ENCODE measurements around the gene APBA1.
A peak's percentile ranks its signal among the peaks of the same experiment; 100 is the strongest.

APBA1 gene

GRCh38 chr9:69476016-69476415 lies 196.2 kb downstream of the APBA1 start:
- Histone ChIP-seq H3K4me1 (peaks cover 28% of the 10 kb centered on the region), H3K9me3 (no peaks in the 10 kb centered on the region), H3K36me3 (replicated peaks) (no peaks in the 10 kb centered on the region), H3K27me3 (ENCODE audit: low read depth) (no peaks in the 10 kb centered on the region), H3K4me3 (no peak overlapping the region)
- in situ Hi-C loops (cut with MboI; ENCODE audit: low sequenced_read_pairs) = no loop called here
- DNase-seq (ENCODE audit: low spot score in 2 of 2) = peak; percentile 50 to 55

DNA sequence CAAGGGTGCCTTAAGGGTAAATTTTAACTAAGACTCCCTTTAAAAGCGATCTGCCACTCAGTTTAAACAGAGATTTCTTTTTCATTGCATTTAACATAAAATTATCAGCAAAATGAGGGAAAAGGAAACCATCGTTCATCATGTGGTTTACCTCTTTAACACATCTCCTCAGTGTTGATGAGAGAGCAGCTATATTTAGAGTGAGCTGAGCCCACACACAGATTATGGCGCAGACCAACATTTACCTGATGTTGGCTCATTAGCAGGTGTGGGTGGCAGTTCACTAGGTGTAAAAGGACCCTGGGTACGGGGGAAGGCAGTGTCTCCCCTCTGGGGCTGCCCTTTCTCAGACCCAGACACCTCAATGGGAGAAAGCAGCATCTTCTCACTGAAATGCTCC lies 197.3 kb downstream of the APBA1 start:
- Histone ChIP-seq H3K36me3 (replicated peaks) (no peaks in the 10 kb centered on the region), H3K4me3 (no peak overlapping the region), H3K4me1 (peaks cover 30% of the 10 kb centered on the region), H3K27me3 (ENCODE audit: low read depth) (no peaks in the 10 kb centered on the region), H3K9me3 (no peaks in the 10 kb centered on the region)
- DNase-seq (ENCODE audit: low spot score in 2 of 2) = no peak
- in situ Hi-C loops (cut with MboI; ENCODE audit: low sequenced_read_pairs) = no loop called here

GRCh38 chr9:69472101-69472620 lies 200.0 kb downstream of the APBA1 start:
- in situ Hi-C loops (cut with MboI; ENCODE audit: low sequenced_read_pairs) = no loop called here
- no peak for DNase-seq (ENCODE audit: low spot score in 2 of 2)
- H3K27me3 ChIP-seq (ENCODE audit: low read depth) = no peaks in the 10 kb centered on the region
- no peaks in the 10 kb centered on the region for H3K9me3 ChIP-seq
- no peaks in the 10 kb centered on the region for H3K36me3 ChIP-seq (replicated peaks)
- H3K4me3 ChIP-seq = no peak overlapping the region
- peaks cover 30% of the 10 kb centered on the region for H3K4me1 ChIP-seq

GRCh38 chr9:69471433-69471832 lies 200.7 kb downstream of the APBA1 start:
- in situ Hi-C loops (cut with MboI; ENCODE audit: low sequenced_read_pairs) = no loop called here
- peak in 1 of 2 experiments; percentile 56 for DNase-seq (ENCODE audit: low spot score in 2 of 2)

DNA sequence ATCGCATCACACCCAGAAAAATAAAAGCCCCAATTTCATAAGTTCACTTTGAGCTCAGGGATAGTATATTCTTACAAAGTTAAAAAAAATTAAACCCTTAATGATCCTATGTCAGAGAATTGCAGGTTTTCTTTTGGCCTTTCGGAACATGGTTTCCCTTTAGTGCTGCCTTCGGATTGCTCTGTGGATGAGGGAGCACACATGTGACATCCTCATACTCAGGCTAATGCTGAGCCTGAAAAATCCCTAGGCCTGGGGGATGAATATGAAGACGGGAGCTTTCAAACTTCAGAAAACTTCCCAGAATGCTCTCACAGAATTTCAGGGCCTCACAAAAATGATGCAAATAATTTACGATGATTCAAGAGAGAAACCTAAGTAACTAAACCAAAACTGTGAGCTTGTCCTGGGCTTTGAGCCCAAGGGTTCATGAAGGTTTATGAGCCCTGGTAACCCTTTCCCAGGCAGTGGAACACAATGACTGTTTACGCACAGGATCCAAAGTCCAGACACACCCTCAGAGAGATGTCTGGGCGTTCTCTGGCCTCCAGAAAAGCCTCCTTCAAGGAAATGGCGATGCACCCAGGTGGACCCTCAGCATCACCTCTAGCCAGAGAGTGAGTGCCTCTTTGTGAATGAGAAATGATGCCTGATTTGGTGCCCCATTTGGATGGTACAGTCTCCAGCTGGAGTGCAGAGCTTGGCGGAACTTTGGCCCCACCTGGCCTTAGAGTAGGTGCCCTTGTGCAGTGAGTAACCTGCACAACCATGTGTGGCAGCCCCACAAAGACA lies 201.8 kb downstream of the APBA1 start:
- no peaks in the 10 kb centered on the region; the same call in 1 of the 2 replicates for H3K36me3 ChIP-seq (replicated peaks)
- H3K4me3 ChIP-seq = no peak overlapping the region
- in situ Hi-C loops (cut with MboI; ENCODE audit: low sequenced_read_pairs) = no loop called here
- H3K9me3 ChIP-seq = no peaks in the 10 kb centered on the region
- peaks cover 16% of the 10 kb centered on the region for H3K4me1 ChIP-seq
- no peak for DNase-seq (ENCODE audit: low spot score in 2 of 2)
- no peaks in the 10 kb centered on the region for H3K27me3 ChIP-seq (ENCODE audit: low read depth)

More at GRCh38 chr9:69471433-69471832, 200.7 kb downstream of the APBA1 start:
- no peaks in the 10 kb centered on the region for H3K27me3 ChIP-seq (ENCODE audit: low read depth)
- no peaks in the 10 kb centered on the region for H3K9me3 ChIP-seq
- H3K4me1 ChIP-seq = peaks cover 24% of the 10 kb centered on the region
- no peak overlapping the region for H3K4me3 ChIP-seq
- no peaks in the 10 kb centered on the region; the same call in 1 of the 2 replicates for H3K36me3 ChIP-seq (replicated peaks)

DNA sequence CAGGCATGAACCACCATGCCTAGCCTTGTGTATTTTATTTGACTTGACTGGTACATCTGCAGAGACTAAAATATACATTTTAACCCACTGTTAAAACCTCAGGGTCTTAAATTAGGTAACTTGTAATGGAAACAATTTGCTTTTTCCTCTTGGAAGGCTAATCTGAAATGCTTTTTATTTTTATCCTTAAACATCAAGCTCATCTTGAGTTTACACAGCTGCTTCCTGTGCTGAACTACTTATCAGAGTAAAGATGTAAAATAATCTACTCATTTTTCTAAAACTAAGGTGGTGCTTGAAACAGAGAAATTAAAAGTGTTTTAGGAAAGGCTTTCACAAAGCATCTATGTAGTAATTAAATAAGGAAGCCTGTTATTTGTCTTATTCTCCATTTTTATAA lies 203.0 kb downstream of the APBA1 start:
- no peaks in the 10 kb centered on the region for H3K27me3 ChIP-seq (ENCODE audit: low read depth)
- in situ Hi-C loops (cut with MboI; ENCODE audit: low sequenced_read_pairs) = no loop called here
- H3K9me3 ChIP-seq = no peaks in the 10 kb centered on the region
- no peak overlapping the region for H3K4me3 ChIP-seq
- DNase-seq (ENCODE audit: low spot score in 2 of 2) = no peak
- no peaks in the 10 kb centered on the region; the same call in none of the 2 replicates for H3K36me3 ChIP-seq (replicated peaks)
- peaks cover 16% of the 10 kb centered on the region for H3K4me1 ChIP-seq

- Histone ChIP-seq H3K36me3 (replicated peaks) (no peaks in the 10 kb centered on the region; the same call in none of the 2 replicates), H3K4me3 (no peak overlapping the region), H3K4me1 (peaks cover 16% of the 10 kb centered on the region), H3K9me3 (no peaks in the 10 kb centered on the region), H3K27me3 (ENCODE audit: low read depth) (no peaks in the 10 kb centered on the region)
- DNase-seq (ENCODE audit: low spot score in 2 of 2) = no peak
- in situ Hi-C loops (cut with MboI; ENCODE audit: low sequenced_read_pairs) = no loop called here
Observed at GRCh38 chr9:69468380-69468779, 203.8 kb downstream of the APBA1 start.

DNA sequence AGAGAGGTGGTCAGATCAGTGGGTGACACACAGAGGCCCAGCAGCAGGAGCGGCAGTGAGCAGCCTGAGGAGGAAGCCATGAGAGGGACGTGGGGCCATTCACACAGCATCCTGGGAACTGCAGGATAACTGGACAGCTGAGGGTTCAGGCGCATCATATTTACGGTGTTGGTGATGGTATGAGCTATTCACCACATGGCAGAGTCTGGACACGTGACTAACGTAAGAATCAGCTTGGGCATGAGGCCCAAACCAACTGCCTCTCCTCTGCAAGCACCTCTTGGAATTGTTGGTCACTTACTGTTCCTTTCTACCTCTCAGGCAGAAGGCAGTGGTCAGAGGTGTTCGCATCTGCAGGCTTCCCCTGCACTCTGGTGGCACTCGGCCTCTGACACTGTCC lies 206.0 kb downstream of the APBA1 start:
- Histone ChIP-seq H3K4me3 (no peak overlapping the region), H3K9me3 (no peaks in the 10 kb centered on the region), H3K4me1 (peaks cover 3% of the 10 kb centered on the region), H3K27me3 (ENCODE audit: low read depth) (no peaks in the 10 kb centered on the region), H3K36me3 (replicated peaks) (no peaks in the 10 kb centered on the region; the same call in none of the 2 replicates)
- no peak for DNase-seq (ENCODE audit: low spot score in 2 of 2)
- in situ Hi-C loops (cut with MboI; ENCODE audit: low sequenced_read_pairs) = no loop called here

- in situ Hi-C loops (cut with MboI; ENCODE audit: low sequenced_read_pairs) = no loop called here
Observed at GRCh38 chr9:69465473-69465872, 206.7 kb downstream of the APBA1 start.

GRCh38 chr9:69463497-69464068 lies 208.6 kb downstream of the APBA1 start:
- Histone ChIP-seq H3K4me3 (no peak overlapping the region), H3K4me1 (no peaks in the 10 kb centered on the region), H3K9me3 (no peaks in the 10 kb centered on the region), H3K36me3 (replicated peaks) (no peaks in the 10 kb centered on the region; the same call in none of the 2 replicates), H3K27me3 (ENCODE audit: low read depth) (no peaks in the 10 kb centered on the region)
- DNase-seq (ENCODE audit: low spot score in 2 of 2) = no peak
- in situ Hi-C loops (cut with MboI; ENCODE audit: low sequenced_read_pairs) = no loop called here

More at GRCh38 chr9:69465473-69465872, 206.7 kb downstream of the APBA1 start:
- no peak for DNase-seq (ENCODE audit: low spot score in 2 of 2)
- no peaks in the 10 kb centered on the region for H3K27me3 ChIP-seq (ENCODE audit: low read depth)
- H3K4me3 ChIP-seq = no peak overlapping the region
- no peaks in the 10 kb centered on the region for H3K4me1 ChIP-seq
- H3K9me3 ChIP-seq = no peaks in the 10 kb centered on the region
- no peaks in the 10 kb centered on the region; the same call in none of the 2 replicates for H3K36me3 ChIP-seq (replicated peaks)

DNA sequence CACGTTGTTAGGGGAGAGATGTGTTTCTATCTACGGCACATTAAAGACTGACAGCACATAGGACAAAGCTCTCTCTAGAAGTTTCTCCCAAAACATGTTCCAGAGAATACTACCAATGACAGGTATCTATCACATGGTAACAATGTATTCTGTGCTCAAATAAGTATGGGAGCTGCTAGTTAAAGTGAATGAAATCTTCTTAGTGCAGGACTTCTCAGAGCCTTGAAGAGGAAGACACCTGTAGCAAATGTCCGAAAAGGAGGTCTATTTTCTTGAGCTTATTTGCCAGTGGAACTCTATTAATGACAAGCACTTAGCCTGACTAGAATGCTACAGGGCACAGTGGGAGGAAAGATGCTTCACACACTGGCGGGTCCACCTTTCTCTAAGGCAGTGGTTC lies 209.8 kb downstream of the APBA1 start:
- in situ Hi-C loops (cut with MboI; ENCODE audit: low sequenced_read_pairs) = no loop called here
- no peaks in the 10 kb centered on the region for H3K27me3 ChIP-seq (ENCODE audit: low read depth)
- no peak for DNase-seq (ENCODE audit: low spot score in 2 of 2)
- H3K4me1 ChIP-seq = no peaks in the 10 kb centered on the region
- no peaks in the 10 kb centered on the region; the same call in none of the 2 replicates for H3K36me3 ChIP-seq (replicated peaks)
- H3K4me3 ChIP-seq = no peak overlapping the region
- no peaks in the 10 kb centered on the region for H3K9me3 ChIP-seq

DNA sequence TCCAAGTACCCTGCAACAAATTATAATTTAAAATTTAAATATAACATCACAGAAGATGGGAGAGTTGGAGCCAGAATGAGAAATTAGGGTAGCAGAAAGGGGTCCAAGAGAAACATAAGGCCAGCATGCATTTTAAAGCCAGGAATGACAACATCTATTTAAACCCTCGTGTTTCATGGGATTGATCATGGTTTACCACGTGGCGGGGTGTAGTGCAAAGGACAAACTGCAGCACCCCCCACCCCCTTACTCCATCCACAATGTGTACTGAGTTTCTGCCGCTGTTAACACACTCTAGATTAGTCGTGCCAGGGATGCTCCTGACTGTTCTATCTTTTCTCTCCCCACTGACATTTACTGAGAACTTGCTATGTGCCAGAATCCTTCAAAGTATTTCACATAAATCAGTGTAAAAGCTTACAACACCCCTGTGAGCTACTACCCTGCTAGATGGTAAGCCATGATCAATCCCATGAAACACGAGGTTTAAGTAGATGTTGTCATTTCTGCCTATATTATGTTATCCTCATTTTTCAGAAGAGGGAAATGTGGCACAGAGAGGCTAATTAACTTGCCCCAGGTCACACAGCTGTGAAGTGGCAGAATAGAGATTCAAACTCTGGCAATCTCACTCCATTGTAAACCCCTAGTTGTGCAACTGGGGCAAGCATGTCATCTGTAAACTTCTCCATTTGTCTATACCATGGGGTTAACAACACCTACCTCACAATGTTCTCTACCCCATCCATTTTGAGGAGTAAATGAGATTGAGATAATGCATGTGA lies 210.9 kb downstream of the APBA1 start:
- H3K4me3 ChIP-seq = no peak overlapping the region
- in situ Hi-C loops (cut with MboI; ENCODE audit: low sequenced_read_pairs) = no loop called here

DNA sequence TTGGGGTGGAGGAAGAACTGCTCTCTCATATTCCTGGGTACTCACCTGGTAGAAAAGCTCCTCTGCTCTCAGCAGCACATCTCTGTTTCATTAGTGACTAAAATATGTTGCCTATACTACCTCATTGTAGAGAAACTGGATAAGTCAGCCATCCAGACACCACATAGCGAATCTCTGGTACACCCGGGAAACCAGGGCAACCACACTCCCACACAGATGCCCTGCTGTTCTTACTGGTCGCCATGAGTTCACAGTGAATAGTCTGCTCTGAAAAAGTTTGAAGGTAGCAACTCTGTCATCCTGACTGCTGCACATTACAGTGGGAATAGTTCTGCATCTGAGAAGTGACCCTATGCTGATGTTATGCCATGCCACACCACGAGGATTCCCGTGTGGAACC lies 212.2 kb downstream of the APBA1 start:
- no peak overlapping the region for H3K4me3 ChIP-seq
- no peaks in the 10 kb centered on the region; the same call in 1 of the 2 replicates for H3K36me3 ChIP-seq (replicated peaks)
- no peaks in the 10 kb centered on the region for H3K9me3 ChIP-seq
- no peak for DNase-seq (ENCODE audit: low spot score in 2 of 2)
- in situ Hi-C loops (cut with MboI; ENCODE audit: low sequenced_read_pairs) = no loop called here
- no peaks in the 10 kb centered on the region for H3K4me1 ChIP-seq
- no peaks in the 10 kb centered on the region for H3K27me3 ChIP-seq (ENCODE audit: low read depth)

More for the DNA sequence above, 210.9 kb downstream of the APBA1 start:
- H3K9me3 ChIP-seq = no peaks in the 10 kb centered on the region
- no peak for DNase-seq (ENCODE audit: low spot score in 2 of 2)
- H3K27me3 ChIP-seq (ENCODE audit: low read depth) = no peaks in the 10 kb centered on the region
- no peaks in the 10 kb centered on the region for H3K4me1 ChIP-seq
- no peaks in the 10 kb centered on the region; the same call in 1 of the 2 replicates for H3K36me3 ChIP-seq (replicated peaks)
